GM23338 (cell line): ENCODE results near the gene RBM14. TPM values are rescaled to one million over a fixed set of nuclear protein-coding genes. Genes with fewer than 3 reads are reported as not detected.

ENCODE experiments used
- ATAC-seq: fragments of 200-7000 bp; cut with Tn5 transposase; 3 replicates; pipeline ENCODE4 v1.9.1; 2020
- DNase-seq: peaks from one replicate; pipeline ENCODE4 v3.0.0-alpha.2; 2015; ENCODE audit warnings: low spot score
- H2AFZ ChIP-seq: fragments of 200-600 bp; sonication (generic); 2 replicates; pipeline ENCODE4 v1.8.0; 2016; ENCODE audit warnings: antibody characterized with exemption, mild to moderate bottlenecking, moderate library complexity
- H3F3A ChIP-seq: fragments of 200-600 bp; sonication (generic); replicated peaks from 2 replicates; pipeline ENCODE4 v1.8.0; 2017; ENCODE audit warnings: antibody characterized with exemption, mixed run types, low read depth
- H3K27ac ChIP-seq: fragments of 200-600 bp; sonication (generic); 2 replicates; pipeline ENCODE4 v1.6.1; 2016; ENCODE audit warnings: low read depth
- H3K27me3 ChIP-seq: fragments of 200-600 bp; sonication (generic); 2 replicates; pipeline ENCODE4 v1.8.0; 2016; ENCODE audit warnings: mild to moderate bottlenecking, mixed run types, moderate library complexity; ENCODE audit not compliant: insufficient read depth
- H3K36me3 ChIP-seq: fragments of 200-600 bp; sonication (generic); 2 replicates; pipeline ENCODE4 v1.8.0; 2016; ENCODE audit warnings: mild to moderate bottlenecking; ENCODE audit not compliant: insufficient read depth
- H3K4me1 ChIP-seq: fragments of 200-600 bp; sonication (generic); 2 replicates; pipeline ENCODE4 v1.8.0; 2016; ENCODE audit warnings: mild to moderate bottlenecking, moderate library complexity; ENCODE audit not compliant: insufficient read depth
- H3K4me2 ChIP-seq: fragments of 200-600 bp; sonication (generic); 2 replicates; pipeline ENCODE4 v1.7.1; 2017; ENCODE audit warnings: mixed run types
- H3K4me3 ChIP-seq: fragments of 200-600 bp; sonication (generic); 2 replicates; pipeline ENCODE4 v1.6.1; 2016; ENCODE audit warnings: mixed run types
- H3K79me2 ChIP-seq: fragments of 200-600 bp; sonication (generic); replicated peaks from 2 replicates; pipeline ENCODE4 v1.8.0; 2017; ENCODE audit warnings: mild to moderate bottlenecking; ENCODE audit not compliant: insufficient read depth
- H3K9me2 ChIP-seq: fragments of 200-600 bp; sonication (generic); 2 replicates; pipeline ENCODE4 v1.8.0; 2017; ENCODE audit not compliant: insufficient read depth
- H4K20me1 ChIP-seq: fragments of 200-600 bp; sonication (generic); replicated peaks from 2 replicates; pipeline ENCODE4 v1.8.0; 2017; ENCODE audit warnings: mild to moderate bottlenecking; ENCODE audit not compliant: insufficient read depth
- H3K27ac Mint-ChIP-seq: 2 replicates; pipeline ENCODE4 v1.8.0; 2020; ENCODE audit warnings: inconsistent platforms, mild to moderate bottlenecking, moderate library complexity, mixed read lengths
- H3K27me3 Mint-ChIP-seq: 3 replicates; pipeline ENCODE4 v1.8.0; 2022; ENCODE audit warnings: low read depth, mild to moderate bottlenecking, moderate library complexity, mixed read lengths, inconsistent platforms; ENCODE audit not compliant: insufficient read depth, poor library complexity
- H3K36me3 Mint-ChIP-seq: 3 replicates; pipeline ENCODE4 v1.8.0; 2021; ENCODE audit warnings: low read depth, mild to moderate bottlenecking, inconsistent platforms, moderate library complexity, mixed read lengths
- H3K4me1 Mint-ChIP-seq: 3 replicates; pipeline ENCODE4 v1.8.0; 2020; ENCODE audit warnings: mild to moderate bottlenecking, inconsistent platforms, mixed read lengths
- H3K4me3 Mint-ChIP-seq: 3 replicates; pipeline ENCODE4 v1.8.0; 2021; ENCODE audit warnings: moderate library complexity, mild to moderate bottlenecking, inconsistent platforms, mixed read lengths
- H3K9me3 Mint-ChIP-seq: 3 replicates; pipeline ENCODE4 v1.8.0; 2020; ENCODE audit warnings: moderate library complexity, mild to moderate bottlenecking, inconsistent platforms, mixed read lengths
- CREB1 ChIP-seq: fragments of 250-450 bp; sonication (Bioruptor Pico); IDR thresholded peaks from 2 replicates; pipeline ENCODE4 v1.5.0; 2020; ENCODE audit warnings: low read depth, mild to moderate bottlenecking, moderate library complexity
- CTCF ChIP-seq, 2 experiments: fragments of 200-600 bp in 1 of 2; sonication (generic) in 1 of 2; conservative IDR thresholded peaks; 2 replicates each; pipeline versions ENCODE4 v1.5.1 to v1.6.1; 2016 to 2017; ENCODE audit warnings: antibody characterized with exemption in 2 of 2, low read depth in 2 of 2, mild to moderate bottlenecking in 2 of 2, moderate library complexity in 1 of 2
- ETS1 ChIP-seq: IDR thresholded peaks from 2 replicates; pipeline ENCODE4 v1.6.1; 2016; ENCODE audit warnings: antibody characterized with exemption
- EZH2 ChIP-seq: fragments of 200-600 bp; sonication (generic); IDR thresholded peaks from one replicate; pipeline ENCODE4 v1.8.0; 2017; ENCODE audit warnings: antibody characterized with exemption, mild to moderate bottlenecking, low read depth; ENCODE audit not compliant: unreplicated experiment
- EZH2phosphoT487 ChIP-seq: fragments of 200-600 bp; sonication (generic); IDR thresholded peaks from one replicate; pipeline ENCODE4 v1.8.1; 2018; ENCODE audit warnings: antibody characterized with exemption; ENCODE audit not compliant: unreplicated experiment
- JUNB ChIP-seq: IDR thresholded peaks from one replicate; pipeline ENCODE4 v1.6.1; 2016; ENCODE audit warnings: antibody characterized with exemption; ENCODE audit not compliant: unreplicated experiment
- NANOG ChIP-seq: IDR thresholded peaks from 2 replicates; pipeline ENCODE4 v1.6.1; 2016; ENCODE audit warnings: antibody characterized with exemption, borderline replicate concordance
- POLR2AphosphoS5 ChIP-seq: IDR thresholded peaks from 2 replicates; pipeline ENCODE4 v1.6.1; 2016; ENCODE audit warnings: antibody characterized with exemption, low read depth
- REST ChIP-seq: IDR thresholded peaks from one replicate; pipeline ENCODE4 v1.6.1; 2018; ENCODE audit warnings: antibody characterized with exemption; ENCODE audit not compliant: unreplicated experiment
- STAT1 ChIP-seq: IDR thresholded peaks from one replicate; pipeline ENCODE4 v1.6.1; 2016; ENCODE audit warnings: antibody characterized with exemption; ENCODE audit not compliant: unreplicated experiment
- ZNF114 ChIP-seq: fragments of 250-450 bp; sonication (Bioruptor Pico); IDR thresholded peaks from 2 replicates; pipeline ENCODE4 v1.5.0; 2020; ENCODE audit warnings: mild to moderate bottlenecking, moderate library complexity
- ZNF331 ChIP-seq: fragments of 250-450 bp; sonication (Bioruptor Pico); IDR thresholded peaks from 2 replicates; pipeline ENCODE4 v1.5.0; 2020; ENCODE audit warnings: low read depth, mild to moderate bottlenecking, moderate library complexity
- ZNF462 ChIP-seq: fragments of 250-450 bp; sonication (Bioruptor Pico); IDR thresholded peaks from 2 replicates; pipeline ENCODE4 v1.5.0; 2020; ENCODE audit warnings: mild to moderate bottlenecking, moderate library complexity
- polyA plus RNA-seq: library from polyadenylated mRNA; unstranded; fragments of >200 nt; fragmentation: Nextera tagmentation; extraction: Ambion mirVana; gene quantifications from 2 replicates; pipeline ENCODE4 v1.2.1, GENCODE V29; 2016
- total RNA-seq: library from RNA; depleted of rRNA; stranded (reverse); fragments of >200 nt; shearing (Covaris generic); gene quantifications from 2 replicates; pipeline ENCODE4 v1.2.3, GENCODE V29; 2014

RBM14 gene
- total and polyA plus RNA-seq, 2 experiments from 2014 or later = 45.4 to 83.5 TPM

- Histone ChIP-seq H2AFZ (no peak overlapping the region), H3K27ac (no peak overlapping the region; the same call in 1 of the 2 replicates), H3K79me2 (peaks cover 91% of the 10 kb centered on the region), H3K27me3 (no peaks in the 10 kb centered on the region), H3K4me2 (no peak overlapping the region), H3K36me3 (peaks cover 28% of the 10 kb centered on the region), H3K9me2 (no peaks in the 10 kb centered on the region), H4K20me1 (peaks cover 57% of the 10 kb centered on the region), H3F3A (peaks cover 24% of the 10 kb centered on the region), H3K4me3 (no peak overlapping the region), H3K4me1 (no peaks in the 10 kb centered on the region)
- Mint-ChIP-seq H3K9me3 (no peaks in the 10 kb centered on the region), H3K36me3 (peaks cover 61% of the 10 kb centered on the region), H3K27ac (no peak overlapping the region), H3K27me3 (peaks cover 24% of the 10 kb centered on the region), H3K4me3 (no peak overlapping the region), H3K4me1 (no peaks in the 10 kb centered on the region)
- TF ChIP-seq STAT1 (no peak), ZNF331 (CRISPR knock-in tag) (no peak), JUNB (no peak), ZNF114 (CRISPR knock-in tag) (no peak), CREB1 (CRISPR knock-in tag) (no peak), ETS1 (no peak), EZH2phosphoT487 (no peak), REST (no peak), EZH2 (no peak), ZNF462 (CRISPR knock-in tag) (no peak), NANOG (no peak), POLR2AphosphoS5 (no peak), CTCF (conservative IDR thresholded peaks at IDR 0.05; ENCODE audit: low read depth in 2 of 2) (no peak)
- ATAC-seq = no peak
- DNase-seq = no peak
These were observed 36.7 kb downstream of the RBM14 start for GRCh38 chr11:66653123-66653522.
